GM06990 (cell line): ENCODE measurements around the gene KRT7.

ENCODE experiments used
- DNase-seq: peaks from one replicate; pipeline ENCODE4 v3.0.0-alpha.2; 2011; ENCODE audit not compliant: insufficient read length; ENCODE audit errors: extremely low read depth
- H3K27me3 ChIP-seq: replicated peaks from 2 replicates; pipeline ENCODE4 v1.6.0; 2011; ENCODE audit warnings: low read length; ENCODE audit not compliant: control insufficient read depth, insufficient read depth
- H3K36me3 ChIP-seq: 2 replicates; pipeline ENCODE4 v1.5.1; 2011; ENCODE audit warnings: low read length; ENCODE audit not compliant: control insufficient read depth, insufficient read depth
- H3K4me3 ChIP-seq: replicated peaks from 2 replicates; pipeline ENCODE4 v1.5.1; 2011; ENCODE audit warnings: low read depth, mild to moderate bottlenecking, control low read depth, low read length
- CTCF ChIP-seq: IDR thresholded peaks from 2 replicates; pipeline ENCODE4 v1.5.1; 2011; ENCODE audit warnings: low read length, control low read depth, mild to moderate bottlenecking, inconsistent platforms; ENCODE audit not compliant: insufficient read depth, poor library complexity, severe bottlenecking

The KRT7 gene

GRCh38 chr12:52267699-52268098, 34.7 kb downstream of the KRT7 start:
- H3K4me3 ChIP-seq: no peak overlapping the region
- no peaks in the 10 kb centered on the region for H3K36me3 ChIP-seq
- H3K27me3 ChIP-seq: no peaks in the 10 kb centered on the region
- no peak for DNase-seq
- TF ChIP-seq CTCF: no peak

- no peaks in the 10 kb centered on the region for H3K36me3 ChIP-seq
- no peaks in the 10 kb centered on the region for H3K27me3 ChIP-seq
- no peak for DNase-seq
- H3K4me3 ChIP-seq: no peak overlapping the region
- TF ChIP-seq CTCF: no peak
Measured at GRCh38 chr12:52268212-52268611, 35.2 kb downstream of the KRT7 start.

- Histone ChIP-seq H3K27me3 (no peaks in the 10 kb centered on the region), H3K4me3 (no peak overlapping the region), H3K36me3 (no peaks in the 10 kb centered on the region)
- TF ChIP-seq CTCF: no peak
- no peak for DNase-seq
Measured at GRCh38 chr12:52270541-52271070, 37.6 kb downstream of the KRT7 start.

- Histone ChIP-seq H3K4me3 (no peak overlapping the region), H3K36me3 (no peaks in the 10 kb centered on the region), H3K27me3 (no peaks in the 10 kb centered on the region)
- TF ChIP-seq CTCF: no peak
- no peak for DNase-seq
Measured at GRCh38 chr12:52271158-52271557, 38.1 kb downstream of the KRT7 start.

- no peaks in the 10 kb centered on the region for H3K27me3 ChIP-seq
Measured at GRCh38 chr12:52274521-52275120, 41.6 kb downstream of the KRT7 start, which contains the start of gene KRT86. Gene KRT86, plus strand, starts transcription at chr12:52274645. Its CDS starts 27,272 bp downstream, at chr12:52301917.

More at GRCh38 chr12:52274521-52275120, 41.6 kb downstream of the KRT7 start, which contains the start of gene KRT86:
- Histone ChIP-seq H3K4me3 (no peak within 1 kb of the TSS), H3K36me3 (no peaks in the 10 kb centered on the region)
- DNase-seq: no peak
- TF ChIP-seq CTCF: no peak
